NCI-H1048 (cell line): ENCODE measurements around the gene MATN1.

Experiments used
- DNase-seq: peaks from one replicate; lab custom pipeline; 2025; lab: John Stamatoyannopoulos, UW

Gene MATN1

GRCh38 chr1:30745156-30745833, 21.9 kb upstream of the MATN1 start:
- DNase-seq: no peak

GRCh38 chr1:30744060-30744756, 20.8 kb upstream of the MATN1 start:
- no peak for DNase-seq

- no peak for DNase-seq
These were observed 20.2 kb upstream of the MATN1 start for GRCh38 chr1:30743584-30744059.

GRCh38 chr1:30742963-30743559, 19.7 kb upstream of the MATN1 start:
- DNase-seq: no peak

GRCh38 chr1:30742300-30742962, 19.0 kb upstream of the MATN1 start:
- no peak for DNase-seq

GRCh38 chr1:30741239-30741894, 18.0 kb upstream of the MATN1 start:
- DNase-seq: no peak

- DNase-seq: no peak
These were observed 17.2 kb upstream of the MATN1 start for GRCh38 chr1:30740251-30741238.

- DNase-seq: no peak
These were observed 16.2 kb upstream of the MATN1 start for GRCh38 chr1:30739601-30740000.

GRCh38 chr1:30738715-30739559, 15.6 kb upstream of the MATN1 start:
- no peak for DNase-seq

- DNase-seq: no peak
These were observed 14.8 kb upstream of the MATN1 start for GRCh38 chr1:30738040-30738714.

- no peak for DNase-seq
These were observed 14.1 kb upstream of the MATN1 start for GRCh38 chr1:30737357-30738039.

GRCh38 chr1:30735668-30736498, 12.5 kb upstream of the MATN1 start:
- DNase-seq: no peak

- DNase-seq: no peak
These were observed 11.7 kb upstream of the MATN1 start for GRCh38 chr1:30735124-30735523.

- no peak for DNase-seq
These were observed 11.2 kb upstream of the MATN1 start for GRCh38 chr1:30734580-30734979.

GRCh38 chr1:30734106-30734505, 10.7 kb upstream of the MATN1 start:
- no peak for DNase-seq

GRCh38 chr1:30733493-30733892, 10.1 kb upstream of the MATN1 start:
- DNase-seq: no peak

- DNase-seq: no peak
These were observed 9.1 kb upstream of the MATN1 start for GRCh38 chr1:30732277-30732996.
